HuH-7.5 (cell line): ENCODE results near the gene ROBO1.

Experiments used
- DNase-seq: peaks from one replicate; pipeline ENCODE4 v3.0.0; 2011; ENCODE audit warnings: low spot score

Gene ROBO1

DNA sequence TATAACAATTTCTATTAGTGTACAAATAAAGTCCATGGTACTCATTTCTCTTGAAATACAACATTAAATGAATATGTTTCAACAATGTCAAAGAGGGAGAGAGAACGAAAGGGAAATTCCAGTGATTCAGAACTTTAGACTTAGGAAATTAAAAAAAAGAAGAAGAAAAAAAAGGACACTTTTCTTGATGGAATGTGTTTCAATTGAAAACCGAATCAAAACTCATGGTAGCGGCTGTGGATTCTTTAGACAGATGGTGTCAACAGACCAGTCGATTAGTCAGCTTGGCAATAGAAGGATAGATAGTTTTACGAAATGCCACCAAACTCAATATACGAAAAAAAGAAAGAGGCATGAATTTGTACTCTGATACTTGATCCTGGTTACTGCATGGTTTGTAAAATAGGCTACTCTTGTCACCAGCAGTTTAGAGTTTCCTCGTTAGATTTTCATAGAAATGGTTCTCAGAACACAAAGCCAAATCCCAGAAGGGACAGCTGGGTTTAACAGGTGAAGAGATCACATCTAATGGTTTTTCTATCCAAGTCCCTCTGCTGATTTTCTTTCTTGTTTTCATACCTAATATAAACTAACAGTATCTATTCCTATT is 793.5 kb downstream of the ROBO1 start:
- DNase-seq = no peak

DNA sequence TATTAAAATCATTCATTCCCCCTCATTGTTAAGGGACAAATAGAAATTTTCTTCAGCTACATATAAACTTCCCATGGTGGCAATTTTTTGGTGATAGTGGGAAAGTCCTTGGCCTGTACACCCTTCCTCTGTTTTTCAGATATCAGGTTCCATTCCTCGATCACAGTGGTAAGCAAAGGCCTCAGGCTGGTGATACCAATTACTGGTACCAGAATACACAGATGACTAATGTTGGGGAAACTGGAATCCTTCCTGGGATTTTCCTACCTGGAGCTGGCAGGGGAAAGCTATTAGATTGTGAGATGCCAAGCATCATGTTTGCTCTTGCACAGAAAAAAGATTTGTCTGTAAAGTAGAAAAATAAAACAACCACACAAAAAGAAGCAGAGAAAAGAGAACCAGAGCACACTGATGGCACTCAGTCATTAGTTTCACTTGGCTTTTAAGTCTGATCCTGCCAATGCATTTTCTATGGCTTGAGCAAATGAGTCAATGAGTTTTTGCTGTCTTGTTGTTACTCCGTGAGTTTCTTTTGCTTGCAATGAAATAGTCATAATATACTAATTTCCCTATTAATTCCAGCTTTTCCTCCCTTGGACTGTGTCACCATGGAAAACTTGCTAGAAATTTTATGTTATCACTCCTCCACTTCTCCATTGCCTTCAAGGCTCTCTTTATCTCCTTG is 795.0 kb downstream of the ROBO1 start:
- no peak for DNase-seq

GRCh38 chr3:78970656-78971055 is 797.1 kb downstream of the ROBO1 start:
- no peak for DNase-seq

DNA sequence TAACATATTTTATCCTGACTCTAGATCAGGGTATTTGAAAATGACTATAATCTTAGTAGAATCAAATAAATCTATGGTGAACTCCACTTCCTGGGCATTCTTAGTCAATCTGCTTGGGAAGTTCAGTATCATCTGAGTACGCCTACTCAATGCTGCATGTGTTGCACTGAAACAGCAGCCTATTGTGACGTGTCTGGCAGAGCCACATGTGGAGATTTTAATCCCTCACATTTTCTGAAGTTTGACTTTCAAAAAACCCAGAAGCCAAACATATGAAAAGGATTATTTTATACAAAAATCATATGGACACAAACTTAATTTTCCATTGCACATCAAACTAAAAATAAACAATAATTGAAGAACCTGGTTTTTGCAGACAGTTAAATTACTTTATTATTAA is 798.3 kb downstream of the ROBO1 start:
- DNase-seq = no peak

DNA sequence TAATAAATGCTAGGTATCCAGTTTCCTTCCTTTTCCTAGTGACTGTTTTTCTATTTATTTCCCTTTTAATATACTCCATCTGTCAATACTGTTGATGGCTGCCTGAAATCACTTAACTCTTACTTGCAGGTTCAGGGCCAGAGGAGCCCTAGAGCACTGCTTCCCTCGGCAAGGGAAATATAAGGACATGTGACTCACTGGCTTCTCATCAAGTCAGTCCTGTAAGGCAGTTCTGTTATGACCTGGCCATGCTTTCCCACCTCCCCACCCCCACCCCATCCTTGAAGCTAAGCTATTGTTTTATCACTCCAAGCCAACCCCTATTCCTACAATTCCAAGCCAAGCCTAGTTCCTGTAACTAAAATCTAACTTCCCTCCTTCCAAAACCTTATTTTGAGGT is 800.7 kb downstream of the ROBO1 start:
- DNase-seq = no peak

DNA sequence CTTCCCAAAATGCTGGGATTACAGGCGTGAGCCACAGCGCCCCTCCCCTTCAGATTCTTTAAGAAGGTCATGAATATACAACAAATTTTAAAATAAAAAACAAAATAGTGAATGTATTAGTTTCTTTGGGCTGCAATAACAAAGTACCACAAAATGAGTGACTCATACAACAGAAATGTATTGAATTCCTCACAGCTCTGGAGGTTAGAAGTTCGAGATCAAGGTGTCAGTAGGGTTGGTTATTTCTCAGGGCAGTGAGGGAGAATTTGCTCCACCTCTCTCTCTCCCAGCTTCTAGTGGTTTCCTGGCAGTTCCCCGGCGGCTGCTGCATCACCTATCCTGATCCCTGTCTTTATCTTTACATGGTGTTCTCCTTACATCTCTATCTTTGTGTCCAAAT is 804.0 kb downstream of the ROBO1 start:
- no peak for DNase-seq

DNA sequence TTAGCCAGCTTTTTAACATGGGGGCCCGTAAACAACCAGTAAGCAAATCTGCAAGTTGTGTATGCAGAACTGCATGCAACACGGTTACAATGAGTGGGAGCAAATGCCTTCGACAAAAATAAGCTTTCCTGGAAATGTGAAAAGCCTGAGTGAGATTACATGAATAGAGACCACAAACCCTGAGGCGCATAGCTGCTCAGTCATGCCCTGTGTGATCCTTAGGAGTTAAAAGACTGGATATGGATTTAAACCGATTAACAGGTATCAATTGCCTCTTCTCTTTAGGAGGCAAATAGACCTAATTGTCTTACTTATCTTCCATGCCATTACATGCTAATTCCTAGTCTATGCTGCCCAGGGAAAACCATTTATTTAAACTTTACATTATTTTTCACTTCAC is 810.3 kb downstream of the ROBO1 start:
- DNase-seq = no peak

GRCh38 chr3:78951342-78951945 is 816.4 kb downstream of the ROBO1 start:
- DNase-seq = no peak

DNA sequence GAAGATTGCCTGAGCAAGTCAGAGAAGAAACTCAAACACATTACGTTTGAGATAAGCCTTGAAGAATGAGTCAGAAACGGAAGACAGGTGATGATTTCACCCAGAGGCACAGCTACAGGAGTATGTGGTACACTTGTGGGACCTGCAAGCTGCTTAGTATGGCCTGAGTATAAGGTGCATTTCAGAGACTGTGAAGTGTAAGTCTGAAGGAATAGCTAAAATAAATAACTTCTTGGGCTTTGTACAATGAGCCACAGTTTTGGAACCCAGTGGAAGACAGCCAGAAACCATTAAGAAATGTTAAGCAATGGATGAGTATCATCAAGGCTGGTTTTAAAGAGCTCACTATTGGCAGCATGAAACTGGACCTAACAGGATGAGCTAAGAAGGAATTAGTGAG is 826.2 kb downstream of the ROBO1 start:
- no peak for DNase-seq

DNA sequence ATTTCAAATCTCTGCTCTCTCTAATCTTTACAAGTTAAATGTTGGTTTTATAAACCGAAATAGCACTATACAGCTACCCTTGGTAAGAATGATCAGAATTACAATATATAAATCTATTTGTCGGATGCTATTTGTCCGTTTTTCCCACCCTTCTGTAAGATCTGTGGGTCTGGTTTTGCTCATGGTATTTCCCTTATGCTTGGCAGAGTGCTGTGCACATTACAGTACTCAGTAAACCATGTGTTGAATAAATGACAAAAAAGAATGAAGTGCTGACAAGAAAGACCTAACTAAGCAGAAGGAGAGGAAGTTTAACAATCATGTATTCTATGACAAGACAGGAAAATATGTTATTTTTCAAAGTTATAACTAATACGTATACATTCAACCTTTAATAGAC is 827.2 kb downstream of the ROBO1 start:
- no peak for DNase-seq

GRCh38 chr3:78940128-78940527 is 827.7 kb downstream of the ROBO1 start:
- DNase-seq = no peak

GRCh38 chr3:78937475-78937874 is 830.3 kb downstream of the ROBO1 start:
- no peak for DNase-seq

DNA sequence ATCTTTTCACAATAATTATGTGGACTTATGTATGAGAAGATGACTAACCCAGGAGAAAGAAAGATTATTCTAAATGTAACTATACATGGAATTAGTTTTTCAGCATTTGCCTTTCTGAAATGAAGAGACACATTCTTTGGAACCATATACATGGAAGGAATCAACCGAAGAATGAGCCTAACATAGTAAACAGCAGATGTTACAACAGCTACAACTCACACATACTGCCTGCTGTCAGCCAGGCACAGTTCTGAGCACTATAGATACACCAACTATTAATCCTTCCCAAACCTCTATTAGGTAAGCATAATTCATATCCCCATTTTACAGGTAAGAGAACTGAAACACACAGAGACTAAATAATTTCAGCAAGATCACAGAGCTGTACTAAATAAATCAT is 840.0 kb downstream of the ROBO1 start:
- no peak for DNase-seq

DNA sequence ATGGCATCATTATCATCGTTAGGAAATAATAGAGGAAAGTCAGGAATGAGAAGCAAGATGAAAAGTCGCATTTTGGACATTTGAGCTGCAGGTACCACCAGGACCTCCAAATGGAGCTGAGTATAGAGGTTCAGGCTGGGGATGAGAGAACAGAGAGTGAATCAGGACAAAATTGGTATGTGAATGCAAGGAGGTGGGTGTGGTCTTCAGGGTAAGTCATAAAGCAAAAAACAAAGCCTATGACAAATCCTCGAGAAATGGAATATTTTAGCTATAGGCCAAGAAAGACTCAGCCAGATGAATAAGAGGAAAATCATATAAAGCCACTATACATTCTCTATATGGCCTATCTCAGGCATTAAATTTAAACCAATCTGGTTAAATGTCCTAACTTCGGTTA is 841.3 kb downstream of the ROBO1 start:
- DNase-seq = no peak

DNA sequence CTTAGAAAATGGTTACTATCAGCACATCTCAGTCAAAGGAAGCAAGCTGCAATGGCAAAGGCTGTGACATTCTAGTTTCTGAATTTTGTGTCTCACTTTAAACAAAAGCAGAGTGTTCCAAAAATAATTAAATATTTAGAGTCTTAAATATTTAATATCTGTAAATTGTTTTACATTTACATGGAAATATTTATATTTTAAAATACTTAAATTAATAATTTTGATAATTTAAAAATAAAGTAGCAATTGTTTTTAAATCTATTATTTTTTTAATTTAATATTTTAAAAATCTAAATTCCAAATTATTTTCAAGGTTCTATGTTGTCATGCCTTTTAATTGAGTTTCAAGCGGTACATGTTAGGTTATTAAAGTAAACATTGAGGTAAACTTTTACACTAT is 843.1 kb downstream of the ROBO1 start:
- no peak for DNase-seq

DNA sequence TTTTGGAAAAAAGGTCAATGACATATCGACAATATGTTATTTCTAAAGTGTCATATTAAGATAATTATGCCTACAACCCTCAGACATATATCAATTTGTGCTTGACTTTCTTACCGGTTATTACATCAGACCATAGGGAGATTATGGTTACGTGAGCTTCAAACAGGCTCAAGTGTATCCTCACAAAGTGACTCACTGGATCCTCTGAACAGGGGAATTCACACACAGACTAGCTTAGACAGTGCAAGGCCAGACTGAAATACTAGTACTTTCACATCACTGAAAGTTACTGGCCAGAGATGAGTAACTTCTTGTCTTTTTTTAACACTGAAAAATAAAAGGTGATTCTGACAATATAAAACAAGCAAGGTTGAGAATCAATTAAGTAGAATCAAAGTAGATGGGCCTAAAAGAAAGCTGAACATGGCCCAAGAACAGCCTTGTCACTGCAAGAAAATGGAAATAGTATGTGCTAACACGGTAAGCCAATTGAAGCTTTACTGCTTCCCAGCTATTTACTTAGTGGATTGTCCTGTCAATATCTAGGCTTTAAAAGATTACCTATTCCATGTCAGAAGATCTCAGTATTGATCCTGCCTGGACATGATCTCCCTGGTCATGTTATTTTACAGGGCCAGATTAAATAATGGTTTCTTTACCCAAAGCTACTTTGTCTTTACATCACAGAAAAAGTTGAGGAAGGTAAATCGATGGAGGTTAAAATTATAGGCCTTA is 848.6 kb downstream of the ROBO1 start:
- peak; percentile 4 for DNase-seq

DNA sequence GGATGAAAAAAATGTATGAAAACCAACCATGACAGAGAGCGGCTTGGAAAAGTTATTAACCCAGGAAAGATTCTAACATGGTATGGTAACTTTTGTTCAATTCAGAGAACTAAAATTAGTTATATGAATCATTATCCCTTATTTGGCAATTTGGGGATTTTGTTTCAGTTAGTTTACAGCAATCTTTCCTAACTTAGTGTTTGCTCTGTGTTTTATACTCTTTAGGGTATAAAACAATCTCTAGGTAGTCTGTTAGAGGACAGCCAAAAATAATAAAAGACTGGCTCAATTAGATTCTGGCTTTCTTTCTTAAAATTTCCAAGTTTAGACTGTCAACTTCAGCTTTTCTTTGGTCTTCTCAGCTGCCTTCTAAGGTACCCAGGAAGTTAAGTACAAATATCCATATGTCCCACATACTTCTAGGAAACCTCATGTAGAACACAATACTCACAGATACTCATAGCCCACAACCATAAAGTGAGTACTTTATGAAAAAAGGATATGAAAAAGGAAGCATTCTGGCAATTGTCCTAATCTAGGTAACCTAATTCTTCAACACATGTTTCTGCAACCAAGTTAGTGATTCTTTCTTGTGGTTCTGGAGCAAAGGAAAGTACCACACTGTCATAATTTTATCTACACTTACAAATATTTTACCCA is 849.3 kb downstream of the ROBO1 start:
- no peak for DNase-seq

GRCh38 chr3:78917536-78917935 is 850.3 kb downstream of the ROBO1 start:
- DNase-seq = no peak

GRCh38 chr3:78913711-78914110 is 854.1 kb downstream of the ROBO1 start:
- no peak for DNase-seq

- no peak for DNase-seq
These were observed 855.1 kb downstream of the ROBO1 start for GRCh38 chr3:78912687-78913086.

DNA sequence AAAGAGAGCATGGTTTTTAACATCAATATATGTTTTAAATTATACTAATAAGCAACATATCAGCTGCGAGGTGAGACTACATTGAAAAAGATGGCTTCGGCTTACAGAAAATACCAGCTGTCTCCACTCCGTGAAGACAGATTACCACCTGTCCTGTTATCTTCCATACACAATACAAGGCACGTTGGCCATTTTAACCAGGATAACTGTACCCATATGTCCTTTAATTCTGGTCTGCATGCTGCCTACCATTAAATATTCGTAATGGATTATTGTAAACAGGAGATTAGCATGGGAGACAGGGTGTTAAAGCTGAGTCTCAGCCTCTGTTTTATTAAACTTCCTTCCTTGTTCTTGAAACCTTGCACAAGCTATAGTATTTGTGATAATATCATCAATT is 855.5 kb downstream of the ROBO1 start:
- no peak for DNase-seq

GRCh38 chr3:78911394-78911793 is 856.4 kb downstream of the ROBO1 start:
- no peak for DNase-seq

- DNase-seq = no peak
These were observed 859.6 kb downstream of the ROBO1 start for GRCh38 chr3:78908236-78908635.
